ENCODE data around the gene SLC52A3. TPM values are rescaled to one million over a fixed set of nuclear protein-coding genes. Genes with fewer than 3 reads are reported as not detected.

Gene SLC52A3
- polyA plus RNA-seq, 1 donor (not counting 4 experiments of a cell fraction or from before 2014, with no cell fraction given): 0.84 TPM

DNA sequence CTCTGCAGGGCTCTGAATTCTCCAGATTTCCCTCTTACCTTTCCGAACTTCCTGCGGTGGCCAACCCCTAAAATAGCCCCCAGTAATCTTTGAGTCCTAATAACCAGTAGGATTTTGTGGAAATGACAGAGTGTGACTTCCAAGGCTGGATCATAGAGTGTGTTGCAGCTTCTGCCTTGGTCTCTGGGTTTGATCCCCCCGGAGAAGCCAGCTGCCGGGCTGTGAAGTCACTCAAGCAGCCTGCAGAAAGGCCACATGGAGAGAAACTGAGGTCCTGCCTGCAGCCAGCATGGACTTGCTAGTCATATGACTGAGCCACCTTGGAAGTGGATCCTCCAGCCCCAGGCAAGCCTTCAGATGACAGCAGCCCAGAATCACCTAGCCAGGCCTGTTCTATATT, 46.4 kb downstream of the SLC52A3 start:
- no peak overlapping the region for H3K4me3 ChIP-seq (ENCODE audit: control insufficient read depth in 2 of 3, extremely low read depth in 1 of 3, insufficient read depth in 2 of 3, low read depth in 1 of 3, low read length in 3 of 3)
- no peaks in the 10 kb centered on the region for H3K36me3 ChIP-seq (ENCODE audit: control insufficient read depth in 2 of 2, extremely low read depth in 1 of 2, insufficient read depth in 2 of 2, low read length in 2 of 2)
- no peak overlapping the region for H2AFZ ChIP-seq (ENCODE audit: control insufficient read depth, low read length)
- no peak overlapping the region for H3K9ac ChIP-seq (ENCODE audit: control insufficient read depth, extremely low read depth, insufficient read depth, low read length)
- FAIRE-seq (no peak), DNase-seq (ENCODE audit: low read depth, low spot score) (no peak)
- TF ChIP-seq EZH2 (IDR thresholded peaks at IDR 0.05; ENCODE audit: low read length): no peak
- TF ChIP-seq, protein P1, sequence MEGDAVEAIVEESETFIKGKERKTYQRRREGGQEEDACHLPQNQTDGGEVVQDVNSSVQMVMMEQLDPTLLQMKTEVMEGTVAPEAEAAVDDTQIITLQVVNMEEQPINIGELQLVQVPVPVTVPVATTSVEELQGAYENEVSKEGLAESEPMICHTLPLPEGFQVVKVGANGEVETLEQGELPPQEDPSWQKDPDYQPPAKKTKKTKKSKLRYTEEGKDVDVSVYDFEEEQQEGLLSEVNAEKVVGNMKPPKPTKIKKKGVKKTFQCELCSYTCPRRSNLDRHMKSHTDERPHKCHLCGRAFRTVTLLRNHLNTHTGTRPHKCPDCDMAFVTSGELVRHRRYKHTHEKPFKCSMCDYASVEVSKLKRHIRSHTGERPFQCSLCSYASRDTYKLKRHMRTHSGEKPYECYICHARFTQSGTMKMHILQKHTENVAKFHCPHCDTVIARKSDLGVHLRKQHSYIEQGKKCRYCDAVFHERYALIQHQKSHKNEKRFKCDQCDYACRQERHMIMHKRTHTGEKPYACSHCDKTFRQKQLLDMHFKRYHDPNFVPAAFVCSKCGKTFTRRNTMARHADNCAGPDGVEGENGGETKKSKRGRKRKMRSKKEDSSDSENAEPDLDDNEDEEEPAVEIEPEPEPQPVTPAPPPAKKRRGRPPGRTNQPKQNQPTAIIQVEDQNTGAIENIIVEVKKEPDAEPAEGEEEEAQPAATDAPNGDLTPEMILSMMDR (optimal IDR thresholded peaks at IDR 0.05 in 1 of 3, IDR thresholded peaks at IDR 0.05 in 1 of 3, conservative IDR thresholded peaks at IDR 0.05 in 1 of 3; ENCODE audit: extremely low read depth in 1 of 3, insufficient read depth in 2 of 3, low read length in 3 of 3): no peak
- dilution Hi-C loops (cut with MboI; ENCODE audit: extremely low pct_ligation_motif_present, low sequenced_read_pairs): no loop called here
- no peak overlapping the region for H3K27ac ChIP-seq (ENCODE audit: control insufficient read depth, insufficient read depth, low read length)
- H3K9me3 ChIP-seq (ENCODE audit: control insufficient read depth, low read depth, low read length): no peaks in the 10 kb centered on the region
- H3K79me2 ChIP-seq (ENCODE audit: control insufficient read depth, insufficient read depth, low read length): no peaks in the 10 kb centered on the region
- peaks cover 45% of the 10 kb centered on the region for H3K27me3 ChIP-seq (ENCODE audit: control insufficient read depth, extremely low read depth, insufficient read depth, low read length)
- H4K20me1 ChIP-seq (ENCODE audit: control insufficient read depth, extremely low read depth, insufficient read depth, low read length): no peaks in the 10 kb centered on the region
- no peaks in the 10 kb centered on the region for H3K9me1 ChIP-seq (ENCODE audit: control insufficient read depth, extremely low read depth, insufficient read depth, low read length)
- no peaks in the 10 kb centered on the region for H3K4me1 ChIP-seq (ENCODE audit: control insufficient read depth, extremely low read depth, insufficient read depth, low read length)
- H3K4me2 ChIP-seq (ENCODE audit: control insufficient read depth, extremely low read depth, insufficient read depth, low read depth, low read length): no peak overlapping the region

DNA sequence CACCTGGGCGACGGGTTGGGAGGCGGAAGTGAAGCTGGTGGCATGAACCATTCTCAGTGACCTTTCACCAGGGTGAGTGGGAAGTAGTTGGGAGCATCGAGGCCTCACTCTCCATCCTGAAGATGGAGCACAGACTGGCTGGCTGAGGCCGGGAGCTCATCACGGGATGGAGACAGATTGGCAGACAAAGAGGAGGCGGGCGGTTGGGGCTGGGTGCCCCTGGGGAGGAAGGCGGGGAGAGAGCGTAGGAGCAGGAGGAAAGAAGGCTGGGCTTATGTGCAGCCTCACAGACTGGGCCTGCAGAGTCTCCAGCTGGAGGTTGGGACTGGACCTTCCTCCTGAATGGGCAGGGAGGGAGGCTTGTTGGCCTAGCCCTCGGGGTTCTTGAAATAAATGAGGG, 48.5 kb downstream of the SLC52A3 start:
- no peak overlapping the region for H3K27ac ChIP-seq (ENCODE audit: control insufficient read depth, insufficient read depth, low read length)
- dilution Hi-C loops (cut with MboI; ENCODE audit: extremely low pct_ligation_motif_present, low sequenced_read_pairs): no loop called here
- no peak for TF ChIP-seq EZH2 (IDR thresholded peaks at IDR 0.05; ENCODE audit: low read length)
- TF ChIP-seq, protein P1 (optimal IDR thresholded peaks at IDR 0.05 in 1 of 3, IDR thresholded peaks at IDR 0.05 in 1 of 3, conservative IDR thresholded peaks at IDR 0.05 in 1 of 3; ENCODE audit: extremely low read depth in 1 of 3, insufficient read depth in 2 of 3, low read length in 3 of 3): no peak
- no peak overlapping the region for H3K9ac ChIP-seq (ENCODE audit: control insufficient read depth, extremely low read depth, insufficient read depth, low read length)
- H3K79me2 ChIP-seq (ENCODE audit: control insufficient read depth, insufficient read depth, low read length): no peaks in the 10 kb centered on the region
- H4K20me1 ChIP-seq (ENCODE audit: control insufficient read depth, extremely low read depth, insufficient read depth, low read length): no peaks in the 10 kb centered on the region
- H2AFZ ChIP-seq (ENCODE audit: control insufficient read depth, low read length): no peak overlapping the region
- H3K9me1 ChIP-seq (ENCODE audit: control insufficient read depth, extremely low read depth, insufficient read depth, low read length): no peaks in the 10 kb centered on the region
- H3K9me3 ChIP-seq (ENCODE audit: control insufficient read depth, low read depth, low read length): no peaks in the 10 kb centered on the region
- H3K27me3 ChIP-seq (ENCODE audit: control insufficient read depth, extremely low read depth, insufficient read depth, low read length): peaks cover 44% of the 10 kb centered on the region
- FAIRE-seq (no peak), DNase-seq (ENCODE audit: low read depth, low spot score) (no peak)
- H3K4me2 ChIP-seq (ENCODE audit: control insufficient read depth, extremely low read depth, insufficient read depth, low read depth, low read length): no peak overlapping the region
- no peak overlapping the region for H3K4me3 ChIP-seq (ENCODE audit: control insufficient read depth in 2 of 3, extremely low read depth in 1 of 3, insufficient read depth in 2 of 3, low read depth in 1 of 3, low read length in 3 of 3)
- no peaks in the 10 kb centered on the region for H3K36me3 ChIP-seq (ENCODE audit: control insufficient read depth in 2 of 2, extremely low read depth in 1 of 2, insufficient read depth in 2 of 2, low read length in 2 of 2)
- H3K4me1 ChIP-seq (ENCODE audit: control insufficient read depth, extremely low read depth, insufficient read depth, low read length): no peaks in the 10 kb centered on the region
